Suprapubic skin (tissue), 3 donors: ENCODE measurements around the gene ZBTB45.

Experiments
- EP300 ChIP-seq: sonication (generic); formaldehyde crosslinking; IDR thresholded peaks from one replicate; pipeline ENCODE4 v1.6.1; 2017; ENCODE audit warnings: antibody characterized with exemption
- TF ChIP-seq, protein P1 (sequence below), 2 donors: fragments of 200-600 bp in 1 of 2; fragments of 450-650 bp in 1 of 2; sonication (generic) in 1 of 2; IDR thresholded peaks; one replicate each; pipeline ENCODE4 v1.5.1; 2016 to 2019; ENCODE audit warnings: antibody characterized with exemption in 2 of 2, mild to moderate bottlenecking in 1 of 2, moderate library complexity in 1 of 2

DNA sequence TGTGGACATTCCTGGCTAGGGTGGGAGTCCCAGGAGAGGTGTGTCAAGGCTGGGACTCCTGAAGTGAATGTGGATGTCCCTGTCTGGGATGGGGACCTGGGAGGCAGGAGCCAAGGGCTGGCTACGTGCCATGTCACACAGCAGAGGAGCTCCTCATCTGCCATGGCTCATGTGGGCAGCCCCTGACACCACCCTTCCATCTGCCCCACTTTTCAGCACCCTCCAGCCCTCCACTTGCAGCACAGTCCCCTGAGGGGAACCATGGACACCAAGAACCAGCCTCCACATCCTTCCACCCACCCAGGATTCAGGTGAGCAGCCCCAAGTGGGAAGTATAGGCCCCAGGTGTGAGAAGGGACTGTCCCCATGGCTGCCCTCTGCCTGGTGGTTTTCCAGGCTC, 41.7 kb downstream of the ZBTB45 start:
- TF ChIP-seq, protein P1, sequence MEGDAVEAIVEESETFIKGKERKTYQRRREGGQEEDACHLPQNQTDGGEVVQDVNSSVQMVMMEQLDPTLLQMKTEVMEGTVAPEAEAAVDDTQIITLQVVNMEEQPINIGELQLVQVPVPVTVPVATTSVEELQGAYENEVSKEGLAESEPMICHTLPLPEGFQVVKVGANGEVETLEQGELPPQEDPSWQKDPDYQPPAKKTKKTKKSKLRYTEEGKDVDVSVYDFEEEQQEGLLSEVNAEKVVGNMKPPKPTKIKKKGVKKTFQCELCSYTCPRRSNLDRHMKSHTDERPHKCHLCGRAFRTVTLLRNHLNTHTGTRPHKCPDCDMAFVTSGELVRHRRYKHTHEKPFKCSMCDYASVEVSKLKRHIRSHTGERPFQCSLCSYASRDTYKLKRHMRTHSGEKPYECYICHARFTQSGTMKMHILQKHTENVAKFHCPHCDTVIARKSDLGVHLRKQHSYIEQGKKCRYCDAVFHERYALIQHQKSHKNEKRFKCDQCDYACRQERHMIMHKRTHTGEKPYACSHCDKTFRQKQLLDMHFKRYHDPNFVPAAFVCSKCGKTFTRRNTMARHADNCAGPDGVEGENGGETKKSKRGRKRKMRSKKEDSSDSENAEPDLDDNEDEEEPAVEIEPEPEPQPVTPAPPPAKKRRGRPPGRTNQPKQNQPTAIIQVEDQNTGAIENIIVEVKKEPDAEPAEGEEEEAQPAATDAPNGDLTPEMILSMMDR (IDR thresholded peaks at IDR 0.05): no peak
- TF ChIP-seq EP300: no peak
